Endothelial cell of umbilical vein (primary cell): ENCODE measurements around the gene NDST4. TPM values are rescaled to one million over a fixed set of nuclear protein-coding genes. Genes with fewer than 3 reads are reported as not detected.

ENCODE experiments used
- BruUV-seq: library from RNA; stranded (reverse); fragments of 400-500 nt; replicated peaks from 2 replicates; lab custom pipeline; 2021; lab: Mats Ljungman, UMichigan
- CTCF ChIA-PET: fragments of 300-600, 350-600 bp; sonication (Branson Sonifier 250); formaldehyde crosslinking; loops from one replicate; lab custom pipeline; 2021; ENCODE audit warnings: antibody characterized with exemption, inconsistent platforms; lab: Charles Lee
- POLR2A ChIA-PET: fragments of 300-600, 350-600 bp; sonication (Branson Sonifier 250); formaldehyde crosslinking; loops from one replicate; lab custom pipeline; 2021; ENCODE audit warnings: antibody characterized with exemption, inconsistent platforms; lab: Charles Lee
- DNase-seq: peaks from one replicate; pipeline ENCODE4 v3.0.0-alpha.2; 2011; ENCODE audit warnings: low read depth, low spot score
- FAIRE-seq: peaks from 2 replicates; lab custom pipeline; 2011; peaks lifted over from hg19 to GRCh38; lab: Jason Lieb, UNC
- H2AFZ ChIP-seq: 2 replicates; pipeline ENCODE4 v1.6.0; 2012; ENCODE audit warnings: low read depth, low read length, control low read depth, inconsistent platforms
- H3K27ac ChIP-seq: 2 replicates; pipeline ENCODE4 v1.5.1; 2011; ENCODE audit warnings: low read depth, mild to moderate bottlenecking, control low read depth, low read length, moderate library complexity; ENCODE audit not compliant: insufficient read depth
- H3K27me3 ChIP-seq, 2 experiments: 2 replicates each; pipeline versions ENCODE4 v1.6.0 to v1.6.1; 2011; ENCODE audit warnings: low read length in 2 of 2, mixed read lengths in 1 of 2; ENCODE audit not compliant: control insufficient read depth in 2 of 2, insufficient read depth in 2 of 2
- H3K36me3 ChIP-seq, 2 experiments: 2 replicates in 1 of 2; 3 replicates in 1 of 2; pipeline ENCODE4 v1.5.1; 2011; ENCODE audit warnings: low read length in 2 of 2, mild to moderate bottlenecking in 1 of 2, moderate library complexity in 1 of 2; ENCODE audit not compliant: control insufficient read depth in 2 of 2, insufficient read depth in 2 of 2; ENCODE audit errors: extremely low read depth in 1 of 2
- H3K4me1 ChIP-seq: 3 replicates; pipeline ENCODE4 v1.5.1; 2011; ENCODE audit warnings: mild to moderate bottlenecking, low read length; ENCODE audit not compliant: control insufficient read depth, insufficient read depth; ENCODE audit errors: extremely low read depth
- H3K4me2 ChIP-seq: 2 replicates; pipeline ENCODE4 v1.6.1; 2011; ENCODE audit warnings: low read length, control low read depth, mixed read lengths; ENCODE audit not compliant: insufficient read depth
- H3K4me3 ChIP-seq, 3 experiments: fragments of 200-600 bp in 1 of 3; sonication (generic), shearing (Covaris generic) in 1 of 3; replicated peaks in 1 of 3; 2 replicates each; pipeline ENCODE4 v1.5.1; 2011 to 2016; ENCODE audit warnings: control low read depth in 3 of 3, low read length in 3 of 3, mild to moderate bottlenecking in 2 of 3, inconsistent platforms in 1 of 3, low read depth in 1 of 3, moderate library complexity in 1 of 3; ENCODE audit not compliant: insufficient read depth in 1 of 3
- H3K79me2 ChIP-seq: 2 replicates; pipeline ENCODE4 v1.6.0; 2012; ENCODE audit warnings: low read length, inconsistent platforms; ENCODE audit not compliant: control insufficient read depth, insufficient read depth
- H3K9ac ChIP-seq: replicated peaks from 2 replicates; pipeline ENCODE3; 2011; ENCODE audit warnings: low read length, control low read depth; ENCODE audit not compliant: insufficient read depth; ENCODE audit errors: extremely low read depth
- H3K9me1 ChIP-seq: replicated peaks from 3 replicates; pipeline ENCODE4 v1.6.0; 2011; ENCODE audit warnings: mild to moderate bottlenecking, low read length; ENCODE audit not compliant: control insufficient read depth, insufficient read depth; ENCODE audit errors: extremely low read depth
- H3K9me3 ChIP-seq: replicated peaks from 2 replicates; pipeline ENCODE4 v1.5.1; 2012; ENCODE audit warnings: low read length, inconsistent platforms; ENCODE audit not compliant: control insufficient read depth, insufficient read depth
- H4K20me1 ChIP-seq: replicated peaks from 2 replicates; pipeline ENCODE3; 2011; ENCODE audit warnings: mild to moderate bottlenecking, low read length; ENCODE audit not compliant: control insufficient read depth, insufficient read depth; ENCODE audit errors: extremely low read depth
- EZH2 ChIP-seq: IDR thresholded peaks from 2 replicates; pipeline ENCODE4 v1.6.1; 2012; ENCODE audit warnings: borderline replicate concordance, low read depth, mild to moderate bottlenecking, moderate library complexity, low read length, inconsistent platforms; ENCODE audit not compliant: severe bottlenecking
- FOS ChIP-seq: IDR thresholded peaks from 2 replicates; pipeline ENCODE4 v1.6.1; 2011; ENCODE audit warnings: mild to moderate bottlenecking, low read length, moderate library complexity, borderline replicate concordance; ENCODE audit not compliant: insufficient read depth
- GATA2 ChIP-seq: IDR thresholded peaks from 2 replicates; pipeline ENCODE4 v1.7.0; 2011; ENCODE audit warnings: low read depth, mild to moderate bottlenecking, moderate library complexity, mixed read lengths, low read length; ENCODE audit not compliant: insufficient read length, insufficient read depth
- JUN ChIP-seq: IDR thresholded peaks from 2 replicates; pipeline ENCODE4 v1.6.1; 2011; ENCODE audit warnings: borderline replicate concordance, low read depth; ENCODE audit not compliant: insufficient read length, insufficient read depth
- MAX ChIP-seq: IDR thresholded peaks from 2 replicates; pipeline ENCODE4 v1.6.1; 2011; ENCODE audit not compliant: insufficient read depth, insufficient read length
- MYC ChIP-seq: IDR thresholded peaks from one replicate; pipeline ENCODE4 v1.6.1; 2011; ENCODE audit warnings: mild to moderate bottlenecking, low read depth, low read length
- POLR2A ChIP-seq: IDR thresholded peaks from 2 replicates; pipeline ENCODE4 v1.6.1; 2012; ENCODE audit warnings: low read depth, mild to moderate bottlenecking, control low read depth, low read length
- POLR2AphosphoS5 ChIP-seq: IDR thresholded peaks from 2 replicates; pipeline ENCODE4 v1.6.1; 2012; ENCODE audit warnings: low read depth, mild to moderate bottlenecking, control low read depth, low read length, moderate library complexity; ENCODE audit not compliant: insufficient read depth
- dilution Hi-C: fragments of 300-500 bp; cut with MboI; formaldehyde crosslinking; loops from one replicate; pipeline ENCODE4 v1.15.0; 2019; ENCODE audit warnings: low sequenced_read_pairs; ENCODE audit not compliant: extremely low pct_ligation_motif_present
- intact Hi-C: fragments of 100-400 bp; cut with micrococcal nuclease; formaldehyde crosslinking; loops from one replicate; pipeline ENCODE4 v1.10.0; 2022
- polyA plus RNA-seq, 4 experiments: library from polyadenylated mRNA; depleted of rRNA in 3 of 4; stranded (reverse) in 3 of 4; unstranded in 1 of 4; fragments of >200 nt; gene quantifications; 2 replicates each; pipeline versions ENCODE4 v1.2.1 to v1.2.3, GENCODE V29; 2011 to 2012; ENCODE audit warnings: missing spikeins in 1 of 4
- total RNA-seq: library from RNA; stranded (reverse); gene quantifications from 2 replicates; pipeline ENCODE4 v1.2.3, GENCODE V29; 2021
- TF ChIP-seq, protein P1 (sequence below), 2 donors: IDR thresholded peaks; 1 replicate in 1 of 2; 2 replicates in 1 of 2; pipeline ENCODE4 v1.5.1; 2011; ENCODE audit warnings: low read length in 2 of 2, mild to moderate bottlenecking in 2 of 2, moderate library complexity in 2 of 2, control low read depth in 1 of 2, inconsistent platforms in 1 of 2, low read depth in 1 of 2; ENCODE audit not compliant: insufficient read depth in 1 of 2; ENCODE audit errors: extremely low read depth in 1 of 2

Gene NDST4
- total and polyA plus RNA-seq, 2 donors (not counting 3 experiments of a cell fraction or from before 2014, with no cell fraction given) = not detected

- no peaks in the 10 kb centered on the region for H3K79me2 ChIP-seq
- no peaks in the 10 kb centered on the region for H3K9me1 ChIP-seq
- no peaks in the 10 kb centered on the region for H3K9me3 ChIP-seq
- no peak overlapping the region for H3K4me3 ChIP-seq
- H3K9ac ChIP-seq = no peak overlapping the region
- H3K27ac ChIP-seq = no peak overlapping the region
- H3K4me1 ChIP-seq = no peaks in the 10 kb centered on the region
- H4K20me1 ChIP-seq = no peaks in the 10 kb centered on the region
- no peak overlapping the region for H3K4me2 ChIP-seq
- TF ChIP-seq JUN (no peak), MAX (no peak), FOS (no peak), MYC (no peak), POLR2AphosphoS5 (no peak), EZH2 (no peak), GATA2 (no peak), POLR2A (no peak)
- TF ChIP-seq, protein P1, sequence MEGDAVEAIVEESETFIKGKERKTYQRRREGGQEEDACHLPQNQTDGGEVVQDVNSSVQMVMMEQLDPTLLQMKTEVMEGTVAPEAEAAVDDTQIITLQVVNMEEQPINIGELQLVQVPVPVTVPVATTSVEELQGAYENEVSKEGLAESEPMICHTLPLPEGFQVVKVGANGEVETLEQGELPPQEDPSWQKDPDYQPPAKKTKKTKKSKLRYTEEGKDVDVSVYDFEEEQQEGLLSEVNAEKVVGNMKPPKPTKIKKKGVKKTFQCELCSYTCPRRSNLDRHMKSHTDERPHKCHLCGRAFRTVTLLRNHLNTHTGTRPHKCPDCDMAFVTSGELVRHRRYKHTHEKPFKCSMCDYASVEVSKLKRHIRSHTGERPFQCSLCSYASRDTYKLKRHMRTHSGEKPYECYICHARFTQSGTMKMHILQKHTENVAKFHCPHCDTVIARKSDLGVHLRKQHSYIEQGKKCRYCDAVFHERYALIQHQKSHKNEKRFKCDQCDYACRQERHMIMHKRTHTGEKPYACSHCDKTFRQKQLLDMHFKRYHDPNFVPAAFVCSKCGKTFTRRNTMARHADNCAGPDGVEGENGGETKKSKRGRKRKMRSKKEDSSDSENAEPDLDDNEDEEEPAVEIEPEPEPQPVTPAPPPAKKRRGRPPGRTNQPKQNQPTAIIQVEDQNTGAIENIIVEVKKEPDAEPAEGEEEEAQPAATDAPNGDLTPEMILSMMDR (IDR thresholded peaks at IDR 0.05; ENCODE audit: extremely low read depth in 1 of 2, insufficient read depth in 1 of 2, low read depth in 1 of 2, low read length in 2 of 2) = no peak
- DNase-seq (no peak), FAIRE-seq (no peak)
- no TSS peak for BruUV-seq
- ChIA-PET POLR2A (no interaction called here), CTCF (no interaction called here)
- H3K36me3 ChIP-seq = no peaks in the 10 kb centered on the region
- no peaks in the 10 kb centered on the region for H3K27me3 ChIP-seq
- intact Hi-C loops (no loop called here), dilution Hi-C loops (no loop called here)
- no peak overlapping the region for H2AFZ ChIP-seq
Observed at GRCh38 chr4:114813961-114814360, 299.5 kb downstream of the NDST4 start.
